GM12872 (cell line): ENCODE results near the gene IL17RD.

Experiments used
- CTCF ChIP-seq: IDR thresholded peaks from 3 replicates; pipeline ENCODE4 v1.5.1; 2011; ENCODE audit warnings: low read depth, mild to moderate bottlenecking, low read length, moderate library complexity; ENCODE audit not compliant: insufficient read depth

The IL17RD gene

GRCh38 chr3:57088503-57088902 is 76.7 kb downstream of the IL17RD start:
- no peak for TF ChIP-seq CTCF

GRCh38 chr3:57087361-57088092 is 77.6 kb downstream of the IL17RD start:
- TF ChIP-seq CTCF, result no peak

- no peak for TF ChIP-seq CTCF
Observed at GRCh38 chr3:57086201-57086600, 79.0 kb downstream of the IL17RD start.

- no peak for TF ChIP-seq CTCF
Observed at GRCh38 chr3:57085211-57085610, 79.9 kb downstream of the IL17RD start.

GRCh38 chr3:57082481-57082880 is 82.7 kb downstream of the IL17RD start:
- no peak for TF ChIP-seq CTCF

- no peak for TF ChIP-seq CTCF
Observed at GRCh38 chr3:57081173-57081572, 84.0 kb downstream of the IL17RD start.

- TF ChIP-seq CTCF, result no peak
Observed at GRCh38 chr3:57080171-57080570, 85.0 kb downstream of the IL17RD start.
